Measurements from ENCODE around the gene ISOC1. TPM values are rescaled to one million over a fixed set of nuclear protein-coding genes. Genes with fewer than 3 reads are reported as not detected.

Gene ISOC1
- total and polyA plus RNA-seq, 10 of the 15 experiments (the other 5 are each of a cell fraction or from before 2014, with no cell fraction given) = 12.6 to 61.8 (median 29.9) TPM

DNA sequence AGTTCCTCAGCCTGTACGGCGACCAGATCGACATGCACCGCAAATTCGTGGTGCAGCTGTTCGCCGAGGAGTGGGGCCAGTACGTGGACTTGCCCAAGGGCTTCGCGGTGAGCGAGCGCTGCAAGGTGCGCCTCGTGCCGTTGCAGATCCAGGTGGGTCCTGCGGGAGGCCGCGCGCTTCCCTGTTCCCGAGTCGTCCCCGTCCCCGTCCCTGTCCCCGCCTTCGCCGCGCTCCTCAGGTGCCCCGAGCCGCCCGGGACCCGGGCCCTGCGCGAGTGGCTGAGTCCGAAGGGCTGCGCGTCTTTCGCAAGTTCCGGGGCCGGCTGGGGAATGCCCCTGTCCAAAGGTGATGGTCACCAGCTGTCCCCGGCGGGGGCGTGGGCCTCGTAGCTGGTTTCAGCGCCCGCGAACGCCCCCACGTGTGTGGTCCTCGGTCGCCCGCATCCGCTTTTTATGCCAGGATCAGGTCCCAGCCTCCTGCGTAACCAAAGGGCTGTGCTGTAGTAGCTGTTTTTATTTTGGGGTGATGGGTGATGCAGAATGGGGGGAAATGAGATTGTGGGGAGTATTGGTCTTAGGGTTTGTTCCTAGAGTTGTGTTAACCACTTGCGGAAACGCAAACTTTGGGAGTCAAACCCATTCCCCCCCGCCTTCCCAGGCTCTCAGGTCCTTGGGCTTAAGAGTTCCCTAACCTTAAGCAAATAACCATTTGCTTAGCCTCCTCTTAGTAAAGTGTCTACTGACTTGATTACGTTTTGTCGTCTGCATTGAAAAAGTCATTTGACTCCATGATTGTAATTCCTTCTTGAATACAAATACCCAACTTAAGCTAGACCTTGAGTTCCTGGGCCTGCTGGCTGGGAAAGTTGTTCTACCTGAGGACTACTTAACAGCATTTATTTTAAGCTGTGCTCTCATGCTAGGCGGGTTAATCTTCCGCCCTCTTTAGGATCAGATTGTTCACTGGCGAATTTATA lies 663 bp downstream of the ISOC1 start (continued):
- TF ChIP-seq GATAD2B (conservative IDR thresholded peaks at IDR 0.05; ENCODE audit: low read depth) (no peak; the same call in 1 of the 2 replicates), TAF1 (IDR thresholded peaks at IDR 0.05; ENCODE audit: borderline replicate concordance, low read depth, low read length) (no peak), CREB1 (IDR thresholded peaks at IDR 0.05; ENCODE audit: low read depth) (no peak; the same call in 1 of the 2 replicates), ZBED1 (IDR thresholded peaks at IDR 0.05; ENCODE audit: borderline replicate concordance) (no peak), ZSCAN29 (IDR thresholded peaks at IDR 0.05) (no peak), SUPT20H (IDR thresholded peaks at IDR 0.05; ENCODE audit: borderline replicate concordance, control insufficient read depth, low read depth, low read length) (no peak), TBL1XR1 (IDR thresholded peaks at IDR 0.05; ENCODE audit: low read depth, low read length) (no peak), WRNIP1 (IDR thresholded peaks at IDR 0.05; ENCODE audit: borderline replicate concordance, low read depth, low read length) (no peak), STAT3 (IDR thresholded peaks at IDR 0.05; ENCODE audit: low read depth, low read length) (no peak), BACH1 (IDR thresholded peaks at IDR 0.05; ENCODE audit: borderline replicate concordance) (no peak), JUNB (IDR thresholded peaks at IDR 0.05) (no peak), SMAD5 (IDR thresholded peaks at IDR 0.05; ENCODE audit: low read depth) (no peak), STAT1 (conservative IDR thresholded peaks at IDR 0.05) (no peak), RCOR1 (conservative IDR thresholded peaks at IDR 0.05; ENCODE audit: low read depth, low read length) (no peak), MYB (IDR thresholded peaks at IDR 0.05; ENCODE audit: borderline replicate concordance, low read depth, low read length) (no peak), ESRRA (IDR thresholded peaks at IDR 0.05; ENCODE audit: low read length) (no peak; the same call in 1 of the 2 replicates)
- TF ChIP-seq, protein P1, sequence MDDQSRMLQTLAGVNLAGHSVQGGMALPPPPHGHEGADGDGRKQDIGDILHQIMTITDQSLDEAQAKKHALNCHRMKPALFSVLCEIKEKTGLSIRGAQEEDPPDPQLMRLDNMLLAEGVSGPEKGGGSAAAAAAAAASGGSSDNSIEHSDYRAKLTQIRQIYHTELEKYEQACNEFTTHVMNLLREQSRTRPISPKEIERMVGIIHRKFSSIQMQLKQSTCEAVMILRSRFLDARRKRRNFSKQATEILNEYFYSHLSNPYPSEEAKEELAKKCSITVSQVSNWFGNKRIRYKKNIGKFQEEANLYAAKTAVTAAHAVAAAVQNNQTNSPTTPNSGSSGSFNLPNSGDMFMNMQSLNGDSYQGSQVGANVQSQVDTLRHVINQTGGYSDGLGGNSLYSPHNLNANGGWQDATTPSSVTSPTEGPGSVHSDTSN (IDR thresholded peaks at IDR 0.05; ENCODE audit: insufficient replicate concordance, low read depth, low read length) = peak; percentile 90
- TF ChIP-seq, protein P2, sequence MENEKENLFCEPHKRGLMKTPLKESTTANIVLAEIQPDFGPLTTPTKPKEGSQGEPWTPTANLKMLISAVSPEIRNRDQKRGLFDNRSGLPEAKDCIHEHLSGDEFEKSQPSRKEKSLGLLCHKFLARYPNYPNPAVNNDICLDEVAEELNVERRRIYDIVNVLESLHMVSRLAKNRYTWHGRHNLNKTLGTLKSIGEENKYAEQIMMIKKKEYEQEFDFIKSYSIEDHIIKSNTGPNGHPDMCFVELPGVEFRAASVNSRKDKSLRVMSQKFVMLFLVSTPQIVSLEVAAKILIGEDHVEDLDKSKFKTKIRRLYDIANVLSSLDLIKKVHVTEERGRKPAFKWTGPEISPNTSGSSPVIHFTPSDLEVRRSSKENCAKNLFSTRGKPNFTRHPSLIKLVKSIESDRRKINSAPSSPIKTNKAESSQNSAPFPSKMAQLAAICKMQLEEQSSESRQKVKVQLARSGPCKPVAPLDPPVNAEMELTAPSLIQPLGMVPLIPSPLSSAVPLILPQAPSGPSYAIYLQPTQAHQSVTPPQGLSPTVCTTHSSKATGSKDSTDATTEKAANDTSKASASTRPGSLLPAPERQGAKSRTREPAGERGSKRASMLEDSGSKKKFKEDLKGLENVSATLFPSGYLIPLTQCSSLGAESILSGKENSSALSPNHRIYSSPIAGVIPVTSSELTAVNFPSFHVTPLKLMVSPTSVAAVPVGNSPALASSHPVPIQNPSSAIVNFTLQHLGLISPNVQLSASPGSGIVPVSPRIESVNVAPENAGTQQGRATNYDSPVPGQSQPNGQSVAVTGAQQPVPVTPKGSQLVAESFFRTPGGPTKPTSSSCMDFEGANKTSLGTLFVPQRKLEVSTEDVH (IDR thresholded peaks at IDR 0.05; ENCODE audit: low read depth, partially characterized antibody) = no peak
- TF ChIP-seq, protein P3, sequence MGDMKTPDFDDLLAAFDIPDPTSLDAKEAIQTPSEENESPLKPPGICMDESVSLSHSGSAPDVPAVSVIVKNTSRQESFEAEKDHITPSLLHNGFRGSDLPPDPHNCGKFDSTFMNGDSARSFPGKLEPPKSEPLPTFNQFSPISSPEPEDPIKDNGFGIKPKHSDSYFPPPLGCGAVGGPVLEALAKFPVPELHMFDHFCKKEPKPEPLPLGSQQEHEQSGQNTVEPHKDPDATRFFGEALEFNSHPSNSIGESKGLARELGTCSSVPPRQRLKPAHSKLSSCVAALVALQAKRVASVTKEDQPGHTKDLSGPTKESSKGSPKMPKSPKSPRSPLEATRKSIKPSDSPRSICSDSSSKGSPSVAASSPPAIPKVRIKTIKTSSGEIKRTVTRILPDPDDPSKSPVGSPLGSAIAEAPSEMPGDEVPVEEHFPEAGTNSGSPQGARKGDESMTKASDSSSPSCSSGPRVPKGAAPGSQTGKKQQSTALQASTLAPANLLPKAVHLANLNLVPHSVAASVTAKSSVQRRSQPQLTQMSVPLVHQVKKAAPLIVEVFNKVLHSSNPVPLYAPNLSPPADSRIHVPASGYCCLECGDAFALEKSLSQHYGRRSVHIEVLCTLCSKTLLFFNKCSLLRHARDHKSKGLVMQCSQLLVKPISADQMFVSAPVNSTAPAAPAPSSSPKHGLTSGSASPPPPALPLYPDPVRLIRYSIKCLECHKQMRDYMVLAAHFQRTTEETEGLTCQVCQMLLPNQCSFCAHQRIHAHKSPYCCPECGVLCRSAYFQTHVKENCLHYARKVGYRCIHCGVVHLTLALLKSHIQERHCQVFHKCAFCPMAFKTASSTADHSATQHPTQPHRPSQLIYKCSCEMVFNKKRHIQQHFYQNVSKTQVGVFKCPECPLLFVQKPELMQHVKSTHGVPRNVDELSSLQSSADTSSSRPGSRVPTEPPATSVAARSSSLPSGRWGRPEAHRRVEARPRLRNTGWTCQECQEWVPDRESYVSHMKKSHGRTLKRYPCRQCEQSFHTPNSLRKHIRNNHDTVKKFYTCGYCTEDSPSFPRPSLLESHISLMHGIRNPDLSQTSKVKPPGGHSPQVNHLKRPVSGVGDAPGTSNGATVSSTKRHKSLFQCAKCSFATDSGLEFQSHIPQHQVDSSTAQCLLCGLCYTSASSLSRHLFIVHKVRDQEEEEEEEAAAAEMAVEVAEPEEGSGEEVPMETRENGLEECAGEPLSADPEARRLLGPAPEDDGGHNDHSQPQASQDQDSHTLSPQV (IDR thresholded peaks at IDR 0.05) = no peak
- TF ChIP-seq, protein P4, sequence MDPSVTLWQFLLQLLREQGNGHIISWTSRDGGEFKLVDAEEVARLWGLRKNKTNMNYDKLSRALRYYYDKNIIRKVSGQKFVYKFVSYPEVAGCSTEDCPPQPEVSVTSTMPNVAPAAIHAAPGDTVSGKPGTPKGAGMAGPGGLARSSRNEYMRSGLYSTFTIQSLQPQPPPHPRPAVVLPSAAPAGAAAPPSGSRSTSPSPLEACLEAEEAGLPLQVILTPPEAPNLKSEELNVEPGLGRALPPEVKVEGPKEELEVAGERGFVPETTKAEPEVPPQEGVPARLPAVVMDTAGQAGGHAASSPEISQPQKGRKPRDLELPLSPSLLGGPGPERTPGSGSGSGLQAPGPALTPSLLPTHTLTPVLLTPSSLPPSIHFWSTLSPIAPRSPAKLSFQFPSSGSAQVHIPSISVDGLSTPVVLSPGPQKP (IDR thresholded peaks at IDR 0.05; ENCODE audit: low read depth, low read length) = 0 out of 2 replicates have a peak, but pooled peaks have one; percentile 17
